GM12865 (cell line): Measurements from ENCODE around the gene POLR3A.
"Not testable (repeated sequence)": the region's sequence is repeated elsewhere in the genome, so short reads cannot be mapped to it uniquely, and the experiment has no call there.

Experiments
- DNase-seq: peaks from one replicate; pipeline ENCODE4 v3.0.0; 2010; ENCODE audit warnings: low read depth
- H3K4me3 ChIP-seq: 2 replicates; pipeline ENCODE4 v1.5.1; 2011; ENCODE audit warnings: mild to moderate bottlenecking, low read depth, low read length, control low read depth
- CTCF ChIP-seq: IDR thresholded peaks from 2 replicates; pipeline ENCODE4 v1.5.1; 2011; ENCODE audit warnings: low read length, control low read depth, low read depth, inconsistent platforms; ENCODE audit not compliant: insufficient read depth; ENCODE audit errors: missing control alignments

POLR3A gene

GRCh38 chr10:78029269-78030226 lies at the start of gene POLR3A:
Gene POLR3A, minus strand, starts transcription at chr10:78029515. Its CDS starts 108 bp downstream, at chr10:78029407.
- peak; percentile 47 for TF ChIP-seq CTCF
- peak within 1 kb of the TSS; percentile 100 for H3K4me3 ChIP-seq

GRCh38 chr10:78078539-78079330 lies 49.4 kb upstream of the POLR3A start:
- no peak overlapping the region for H3K4me3 ChIP-seq
- no peak for TF ChIP-seq CTCF
- no peak for DNase-seq

More at GRCh38 chr10:78029269-78030226, at the start of gene POLR3A:
- peak; percentile 99 for DNase-seq

DNA sequence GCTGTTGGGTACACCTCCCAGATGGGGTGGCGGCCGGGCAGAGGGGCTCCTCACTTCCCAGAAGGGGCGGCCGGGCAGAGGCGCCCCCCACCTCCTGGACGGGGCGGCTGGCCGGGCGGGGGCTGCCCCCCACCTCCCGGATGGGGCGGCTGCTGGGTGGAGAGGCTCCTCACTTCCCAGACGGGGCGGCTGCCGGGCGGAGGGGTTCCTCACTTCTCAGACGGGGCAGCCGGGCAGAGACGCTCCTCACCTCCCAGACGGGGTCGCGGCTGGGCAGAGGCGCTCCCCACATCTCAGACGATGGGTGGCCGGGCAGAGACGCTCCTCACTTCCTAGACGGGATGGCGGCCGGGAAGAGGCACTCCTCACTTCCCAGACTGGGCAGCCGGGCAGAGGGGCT lies 46.5 kb upstream of the POLR3A start:
- not testable (repeated sequence) for DNase-seq, H3K4me3 ChIP-seq

GRCh38 chr10:78072504-78072903 lies 43.2 kb upstream of the POLR3A start:
- no peak for DNase-seq
- no peak overlapping the region for H3K4me3 ChIP-seq
- TF ChIP-seq CTCF = no peak

DNA sequence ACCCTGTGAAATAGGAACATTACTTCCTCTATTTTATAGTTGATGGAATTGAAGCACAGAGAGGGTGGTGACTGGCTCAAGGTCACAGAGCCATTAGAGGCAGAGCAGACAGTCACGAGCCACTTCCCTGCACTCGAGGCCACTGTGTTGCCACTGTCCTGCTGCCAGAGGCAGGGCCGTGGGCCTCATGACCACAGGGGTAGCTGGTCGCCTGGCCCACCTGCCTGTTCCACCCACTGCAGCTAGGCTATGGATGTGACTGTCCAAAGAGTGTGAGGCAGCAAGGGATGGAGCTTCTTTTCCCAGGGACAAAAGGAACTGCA lies 42.5 kb upstream of the POLR3A start:
- H3K4me3 ChIP-seq = no peak overlapping the region
- no peak for DNase-seq
- TF ChIP-seq CTCF = no peak

GRCh38 chr10:78071140-78071856 lies 42.0 kb upstream of the POLR3A start:
- no peak overlapping the region for H3K4me3 ChIP-seq
- no peak for DNase-seq
- no peak for TF ChIP-seq CTCF

GRCh38 chr10:78070726-78071125 lies 41.4 kb upstream of the POLR3A start:
- DNase-seq = no peak
- TF ChIP-seq CTCF = no peak
- no peak overlapping the region for H3K4me3 ChIP-seq

DNA sequence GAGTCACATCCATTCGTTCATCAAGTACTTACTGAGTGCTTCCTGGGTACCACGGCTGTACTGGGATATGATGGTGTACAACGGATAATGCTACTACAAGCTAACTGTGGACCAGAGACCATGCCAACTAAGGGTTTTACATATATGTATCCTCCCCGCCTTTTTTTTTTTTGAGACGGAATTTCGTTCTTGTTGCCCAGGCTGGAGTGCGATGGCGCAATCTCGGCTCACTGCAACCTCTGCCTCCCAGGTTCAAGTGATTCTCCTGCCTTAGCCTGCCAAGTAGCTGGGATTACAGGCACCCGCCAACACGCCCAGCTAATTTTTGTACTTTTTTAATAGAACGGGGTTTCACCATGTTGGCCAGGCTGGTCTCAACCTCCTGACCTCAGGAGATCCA lies 40.7 kb upstream of the POLR3A start:
- not testable (repeated sequence) for H3K4me3 ChIP-seq, DNase-seq
